NCI-H2171 treated with DMSO at 0.1 percent for 48 hours (cell line): Measurements from ENCODE around the gene TENT4B.

ENCODE experiments used
- DNase-seq: peaks from one replicate; lab custom pipeline; 2025; lab: John Stamatoyannopoulos, UW

The TENT4B gene

GRCh38 chr16:50271148-50272041 is 118.3 kb downstream of the TENT4B start:
- no peak for DNase-seq

GRCh38 chr16:50272111-50272571 is 119.0 kb downstream of the TENT4B start:
- no peak for DNase-seq

GRCh38 chr16:50272687-50273381 is 119.7 kb downstream of the TENT4B start:
- DNase-seq: no peak

- peak; percentile 35 for DNase-seq
These were observed 120.2 kb downstream of the TENT4B start for GRCh38 chr16:50273382-50273690.

- no peak for DNase-seq
These were observed 120.8 kb downstream of the TENT4B start for GRCh38 chr16:50273888-50274325.

- DNase-seq: no peak
These were observed 121.4 kb downstream of the TENT4B start for GRCh38 chr16:50274326-50275097.

GRCh38 chr16:50275098-50275415 is 122.0 kb downstream of the TENT4B start:
- DNase-seq: no peak

- no peak for DNase-seq
These were observed 122.6 kb downstream of the TENT4B start for GRCh38 chr16:50275428-50276325.

- no peak for DNase-seq
These were observed 123.2 kb downstream of the TENT4B start for GRCh38 chr16:50276326-50276640.

- DNase-seq: no peak
These were observed 123.9 kb downstream of the TENT4B start for GRCh38 chr16:50276801-50277555.

- DNase-seq: no peak
These were observed 125.1 kb downstream of the TENT4B start for GRCh38 chr16:50278251-50278650.

GRCh38 chr16:50279504-50279865 is 126.4 kb downstream of the TENT4B start:
- peak; percentile 71 for DNase-seq

- no peak for DNase-seq
These were observed 127.8 kb downstream of the TENT4B start for GRCh38 chr16:50280932-50281331.
